Measurements from ENCODE around the gene FGF9. TPM values are rescaled to one million over a fixed set of nuclear protein-coding genes. Genes with fewer than 3 reads are reported as not detected.

The FGF9 gene
- total RNA-seq, 1 experiment from 2014 or later = not detected

- no peak overlapping the region for H3K4me2 ChIP-seq (ENCODE audit: low read length)
- ChIA-PET POLR2A (ENCODE audit: unreplicated experiment) (no interaction called here), CTCF (no interaction called here)
- ATAC-seq = no peak
- peaks cover 12% of the 10 kb centered on the region; the same call in 1 of the 2 replicates for H3K4me1 ChIP-seq (ENCODE audit: insufficient read depth, low read length)
- no peaks in the 10 kb centered on the region for H3K9me3 ChIP-seq (ENCODE audit: low read length)
- no peaks in the 10 kb centered on the region for H4K20me1 ChIP-seq (ENCODE audit: low read length)
- no peak for DNase-seq
- H3K79me2 ChIP-seq (ENCODE audit: low read length) = no peaks in the 10 kb centered on the region
- intact Hi-C loops (cut with micrococcal nuclease) = no loop called here
- no peak overlapping the region for H2AFZ ChIP-seq (ENCODE audit: low read length)
- H3K9ac ChIP-seq (ENCODE audit: low read length) = no peak overlapping the region
- no peak overlapping the region for H3K4me3 ChIP-seq (ENCODE audit: low read length)
- H3K27me3 ChIP-seq (ENCODE audit: low read length) = no peaks in the 10 kb centered on the region
- TF ChIP-seq CTCF (conservative IDR thresholded peaks at IDR 0.05; ENCODE audit: low read depth, low read length) = no peak
- H3K27ac ChIP-seq (ENCODE audit: low read length) = no peak overlapping the region
- no peaks in the 10 kb centered on the region for H3K9me2 ChIP-seq (replicated peaks; ENCODE audit: low read length)
- H3K36me3 ChIP-seq (ENCODE audit: low read depth, low read length) = no peaks in the 10 kb centered on the region
- BruUV-seq (replicated peaks) = no TSS peak
- no peaks in the 10 kb centered on the region for H3F3A ChIP-seq (ENCODE audit: low read length, unreplicated experiment)
Observed at GRCh38 chr13:21661097-21661909, 9.6 kb upstream of the FGF9 start.

- H3K79me2 ChIP-seq (ENCODE audit: low read length) = no peaks in the 10 kb centered on the region
- H3K4me2 ChIP-seq (ENCODE audit: low read length) = peak overlapping the region; percentile 47
- H3K9me3 ChIP-seq (ENCODE audit: low read length) = no peaks in the 10 kb centered on the region
- CTCF ChIA-PET = no interaction called here
- intact Hi-C loops (cut with micrococcal nuclease) = no loop called here
- no peak overlapping the region for H3K27ac ChIP-seq (ENCODE audit: low read length)
- DNase-seq = peak; percentile 66
- POLR2A ChIA-PET (ENCODE audit: unreplicated experiment) = no interaction called here
- peak; percentile 96 for ATAC-seq
- H3K9ac ChIP-seq (ENCODE audit: low read length) = no peak overlapping the region
- H3K36me3 ChIP-seq (ENCODE audit: low read depth, low read length) = no peaks in the 10 kb centered on the region
- BruUV-seq (replicated peaks) = no TSS peak
- 0 out of 2 replicates have a peak, but pooled peaks cover under 1% of the 10 kb centered on the region for H3K27me3 ChIP-seq (ENCODE audit: low read length)
- H3K4me3 ChIP-seq (ENCODE audit: low read length) = no peak overlapping the region
- H2AFZ ChIP-seq (ENCODE audit: low read length) = no peak overlapping the region
- peaks cover 12% of the 10 kb centered on the region; the same call in 1 of the 2 replicates for H3K4me1 ChIP-seq (ENCODE audit: insufficient read depth, low read length)
- H3F3A ChIP-seq (ENCODE audit: low read length, unreplicated experiment) = no peaks in the 10 kb centered on the region
- no peaks in the 10 kb centered on the region for H3K9me2 ChIP-seq (replicated peaks; ENCODE audit: low read length)
- H4K20me1 ChIP-seq (ENCODE audit: low read length) = no peaks in the 10 kb centered on the region
- TF ChIP-seq EZH2 (IDR thresholded peaks at IDR 0.05; ENCODE audit: low read length, unreplicated experiment) (no peak), CTCF (conservative IDR thresholded peaks at IDR 0.05; ENCODE audit: low read depth, low read length) (no peak), EZH2phosphoT487 (IDR thresholded peaks at IDR 0.05; ENCODE audit: borderline replicate concordance, low read length) (no peak)
Observed at GRCh38 chr13:21663197-21663596, 7.7 kb upstream of the FGF9 start.

GRCh38 chr13:21668732-21669275, 2.1 kb upstream of the FGF9 start:
- intact Hi-C loops (cut with micrococcal nuclease) = no loop called here
- ChIA-PET POLR2A (ENCODE audit: unreplicated experiment) (no interaction called here), CTCF (no interaction called here)
- Histone ChIP-seq H3K4me1 (ENCODE audit: insufficient read depth, low read length) (no peaks in the 10 kb centered on the region), H3K27ac (ENCODE audit: low read length) (no peak overlapping the region), H3F3A (ENCODE audit: low read length, unreplicated experiment) (no peaks in the 10 kb centered on the region), H4K20me1 (ENCODE audit: low read length) (no peaks in the 10 kb centered on the region), H3K9ac (ENCODE audit: low read length) (no peak overlapping the region), H3K4me2 (ENCODE audit: low read length) (no peak overlapping the region), H3K9me3 (ENCODE audit: low read length) (no peaks in the 10 kb centered on the region), H3K4me3 (ENCODE audit: low read length) (no peak overlapping the region), H3K9me2 (replicated peaks; ENCODE audit: low read length) (no peaks in the 10 kb centered on the region), H2AFZ (ENCODE audit: low read length) (no peak overlapping the region), H3K36me3 (ENCODE audit: low read depth, low read length) (no peaks in the 10 kb centered on the region), H3K27me3 (ENCODE audit: low read length) (peaks cover 47% of the 10 kb centered on the region), H3K79me2 (ENCODE audit: low read length) (no peaks in the 10 kb centered on the region)
- DNase-seq (no peak), ATAC-seq (no peak)
- BruUV-seq (replicated peaks) = no TSS peak
- TF ChIP-seq EZH2phosphoT487 (IDR thresholded peaks at IDR 0.05; ENCODE audit: borderline replicate concordance, low read length) (no peak), EZH2 (IDR thresholded peaks at IDR 0.05; ENCODE audit: low read length, unreplicated experiment) (no peak), CTCF (conservative IDR thresholded peaks at IDR 0.05; ENCODE audit: low read depth, low read length) (no peak)
